ENCODE measurements around the gene NTN4. TPM values are rescaled to one million over a fixed set of nuclear protein-coding genes. Genes with fewer than 3 reads are reported as not detected.
A peak's percentile ranks its signal among the peaks of the same experiment; 100 is the strongest.

The NTN4 gene
- 76.7 and 81.3 TPM in 2 replicates for total RNA-seq

DNA sequence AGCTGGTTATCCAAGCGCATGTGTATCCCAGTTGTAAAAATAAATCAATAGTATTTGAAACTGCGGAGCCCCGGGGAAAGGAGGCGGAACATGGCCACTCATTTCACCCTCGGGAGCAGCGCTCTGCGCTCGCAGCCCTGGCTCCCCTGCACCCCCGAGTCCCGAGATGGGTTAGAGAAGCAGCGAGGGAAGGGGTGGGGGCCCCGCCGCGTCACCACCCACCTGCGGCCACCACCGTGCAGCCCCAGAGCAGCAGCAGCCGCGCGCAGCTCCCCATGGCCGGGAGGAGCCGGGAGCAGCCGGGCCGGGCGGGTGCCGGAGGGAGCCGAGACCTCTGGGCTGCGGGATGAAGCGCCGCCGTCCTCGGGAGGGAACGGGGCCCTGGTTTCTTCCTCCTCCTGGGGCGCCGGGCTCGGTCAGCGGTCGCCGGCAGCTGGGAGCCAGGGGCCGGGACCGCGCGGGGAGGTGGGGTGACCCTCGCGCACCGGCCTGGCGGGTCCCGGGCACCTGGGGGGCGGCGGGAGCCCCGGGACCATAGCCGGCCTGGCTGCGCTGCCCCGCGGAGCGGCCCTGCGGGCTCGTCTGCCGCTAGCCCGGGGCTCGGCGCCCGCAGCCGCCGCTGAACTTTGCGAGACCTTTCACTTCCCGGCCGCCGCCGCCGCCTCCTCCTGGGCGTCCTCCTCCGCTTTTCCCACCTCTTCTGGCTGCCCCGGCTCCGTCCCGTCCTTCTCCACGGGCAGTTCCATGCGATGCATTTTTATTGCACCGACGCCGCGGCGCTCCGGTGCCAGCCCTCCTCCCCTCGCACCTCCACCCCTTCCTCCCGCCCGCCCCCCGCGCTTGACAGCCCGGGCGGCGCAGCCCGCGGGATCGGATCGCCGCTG is at the start of gene NTN4:
NTN4 (minus strand) TSS at position 732 of the 884 bp plus-strand sequence; CDS start at position 277, 455 bp downstream.
- H3K4me3 ChIP-seq (ENCODE audit: low read depth, low read length), result peak within 1 kb of the TSS; percentile 85
- TF ChIP-seq, protein P1, sequence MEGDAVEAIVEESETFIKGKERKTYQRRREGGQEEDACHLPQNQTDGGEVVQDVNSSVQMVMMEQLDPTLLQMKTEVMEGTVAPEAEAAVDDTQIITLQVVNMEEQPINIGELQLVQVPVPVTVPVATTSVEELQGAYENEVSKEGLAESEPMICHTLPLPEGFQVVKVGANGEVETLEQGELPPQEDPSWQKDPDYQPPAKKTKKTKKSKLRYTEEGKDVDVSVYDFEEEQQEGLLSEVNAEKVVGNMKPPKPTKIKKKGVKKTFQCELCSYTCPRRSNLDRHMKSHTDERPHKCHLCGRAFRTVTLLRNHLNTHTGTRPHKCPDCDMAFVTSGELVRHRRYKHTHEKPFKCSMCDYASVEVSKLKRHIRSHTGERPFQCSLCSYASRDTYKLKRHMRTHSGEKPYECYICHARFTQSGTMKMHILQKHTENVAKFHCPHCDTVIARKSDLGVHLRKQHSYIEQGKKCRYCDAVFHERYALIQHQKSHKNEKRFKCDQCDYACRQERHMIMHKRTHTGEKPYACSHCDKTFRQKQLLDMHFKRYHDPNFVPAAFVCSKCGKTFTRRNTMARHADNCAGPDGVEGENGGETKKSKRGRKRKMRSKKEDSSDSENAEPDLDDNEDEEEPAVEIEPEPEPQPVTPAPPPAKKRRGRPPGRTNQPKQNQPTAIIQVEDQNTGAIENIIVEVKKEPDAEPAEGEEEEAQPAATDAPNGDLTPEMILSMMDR (IDR thresholded peaks at IDR 0.05; ENCODE audit: insufficient read depth, low read length, poor library complexity, severe bottlenecking), result no peak
- peaks cover 4% of the 10 kb centered on the region for H3K36me3 ChIP-seq (ENCODE audit: control insufficient read depth, insufficient read depth, low read length)
- H3K27me3 ChIP-seq (ENCODE audit: control insufficient read depth, insufficient read depth, low read length), result no peaks in the 10 kb centered on the region
- DNase-seq (ENCODE audit: low read depth), result no peak

DNA sequence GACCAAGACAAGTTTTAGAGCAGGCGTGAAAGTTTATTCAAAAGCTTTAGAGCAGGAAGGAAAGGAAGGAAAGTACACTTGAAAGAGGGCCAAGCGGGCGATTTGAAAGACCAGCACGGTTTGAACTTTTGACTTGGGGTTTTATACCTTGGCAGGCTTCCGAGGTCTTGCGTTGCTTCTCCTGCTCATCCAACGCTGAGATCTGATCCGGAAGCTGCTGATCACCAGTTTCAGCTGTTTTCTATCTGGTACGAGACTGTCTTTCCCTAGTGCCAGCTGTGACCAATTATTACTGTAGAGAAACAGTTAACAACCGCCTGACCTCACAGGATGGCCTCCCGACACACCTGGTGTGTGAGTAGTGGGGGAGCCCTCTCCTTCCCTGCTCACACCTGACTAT is 47.6 kb upstream of the NTN4 start:
- Histone ChIP-seq H3K4me3 (ENCODE audit: low read depth, low read length) (no peak overlapping the region), H3K27me3 (ENCODE audit: control insufficient read depth, insufficient read depth, low read length) (peaks cover 2% of the 10 kb centered on the region), H3K36me3 (ENCODE audit: control insufficient read depth, insufficient read depth, low read length) (no peaks in the 10 kb centered on the region)
- DNase-seq (ENCODE audit: low read depth), result no peak
- TF ChIP-seq, protein P1 (IDR thresholded peaks at IDR 0.05; ENCODE audit: insufficient read depth, low read length, poor library complexity, severe bottlenecking), result no peak

DNA sequence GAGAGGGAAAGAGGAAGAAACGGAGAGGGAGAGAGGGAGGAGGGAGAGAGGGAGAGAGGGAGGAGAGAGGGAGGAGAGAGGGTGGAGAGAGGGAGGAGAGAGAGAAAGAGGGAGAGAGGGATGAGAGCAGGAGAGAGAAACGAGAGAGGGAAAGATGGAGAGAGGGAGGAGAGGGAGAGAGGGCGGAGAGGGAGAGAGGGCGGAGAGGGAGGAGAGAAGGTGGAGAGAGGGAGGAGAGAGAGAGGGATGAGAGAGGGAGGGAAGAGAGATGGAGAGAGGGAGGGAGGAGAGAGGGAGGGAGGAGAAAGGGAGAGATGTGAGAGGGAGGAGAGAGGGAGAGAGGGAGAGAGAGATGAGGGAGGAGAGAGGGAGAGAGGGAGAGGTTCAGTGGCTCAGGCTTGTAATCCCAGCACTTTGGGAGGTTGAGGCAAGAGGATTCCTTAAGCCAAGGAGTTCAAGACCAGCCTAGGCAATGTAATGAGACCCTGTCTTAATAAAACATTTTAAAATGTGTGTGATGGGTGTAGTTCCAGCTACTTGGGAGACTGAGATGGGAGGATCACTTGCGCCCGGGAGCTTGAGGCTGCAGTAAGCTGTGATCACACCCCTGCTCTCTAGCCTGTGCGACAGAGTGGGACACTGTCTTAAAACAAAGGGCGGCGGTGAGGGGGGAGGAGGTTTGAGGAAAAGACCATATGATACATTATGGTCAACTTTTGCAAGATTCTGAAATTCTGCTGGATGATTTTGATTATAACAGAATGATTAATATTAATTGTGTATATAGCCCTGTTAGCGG is 46.9 kb upstream of the NTN4 start:
- no peak for DNase-seq (ENCODE audit: low read depth)
- H3K27me3 ChIP-seq (ENCODE audit: control insufficient read depth, insufficient read depth, low read length), result peaks cover 2% of the 10 kb centered on the region
- H3K36me3 ChIP-seq (ENCODE audit: control insufficient read depth, insufficient read depth, low read length), result no peaks in the 10 kb centered on the region
- no peak overlapping the region for H3K4me3 ChIP-seq (ENCODE audit: low read depth, low read length)
- TF ChIP-seq, protein P1 (IDR thresholded peaks at IDR 0.05; ENCODE audit: insufficient read depth, low read length, poor library complexity, severe bottlenecking), result no peak

DNA sequence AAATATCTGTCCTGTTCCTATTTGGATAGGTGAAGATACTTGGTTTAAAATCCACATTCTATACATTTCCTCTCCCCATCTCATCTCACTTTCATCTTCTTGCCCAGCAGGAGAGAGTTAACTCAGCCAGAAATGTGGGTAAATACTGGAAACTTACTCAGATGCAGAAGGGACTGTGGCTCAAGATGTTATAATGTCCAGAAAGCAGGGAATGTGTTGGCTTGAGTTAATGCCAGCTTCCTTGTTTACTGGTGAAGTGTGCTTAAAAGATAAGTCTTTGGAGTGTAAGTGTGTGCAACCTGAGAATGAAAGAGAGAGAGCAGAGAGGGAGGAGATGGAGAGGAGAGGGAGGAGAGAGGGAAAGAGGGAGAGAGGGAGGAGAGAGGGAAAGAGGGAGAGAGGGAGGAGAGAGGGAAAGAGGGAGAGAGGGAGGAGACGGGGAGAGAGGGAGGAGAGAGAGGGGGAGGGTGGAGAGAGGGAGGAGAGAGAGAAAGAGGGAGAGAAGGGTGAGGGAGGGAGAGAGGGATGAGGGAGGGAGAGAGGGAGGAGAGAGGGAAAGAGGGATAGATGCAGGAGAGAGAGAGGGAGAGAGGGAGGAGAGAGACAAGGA is 46.2 kb upstream of the NTN4 start:
- no peaks in the 10 kb centered on the region for H3K36me3 ChIP-seq (ENCODE audit: control insufficient read depth, insufficient read depth, low read length)
- H3K27me3 ChIP-seq (ENCODE audit: control insufficient read depth, insufficient read depth, low read length), result peaks cover 2% of the 10 kb centered on the region
- no peak overlapping the region for H3K4me3 ChIP-seq (ENCODE audit: low read depth, low read length)
- TF ChIP-seq, protein P1 (IDR thresholded peaks at IDR 0.05; ENCODE audit: insufficient read depth, low read length, poor library complexity, severe bottlenecking), result no peak
- no peak for DNase-seq (ENCODE audit: low read depth)

DNA sequence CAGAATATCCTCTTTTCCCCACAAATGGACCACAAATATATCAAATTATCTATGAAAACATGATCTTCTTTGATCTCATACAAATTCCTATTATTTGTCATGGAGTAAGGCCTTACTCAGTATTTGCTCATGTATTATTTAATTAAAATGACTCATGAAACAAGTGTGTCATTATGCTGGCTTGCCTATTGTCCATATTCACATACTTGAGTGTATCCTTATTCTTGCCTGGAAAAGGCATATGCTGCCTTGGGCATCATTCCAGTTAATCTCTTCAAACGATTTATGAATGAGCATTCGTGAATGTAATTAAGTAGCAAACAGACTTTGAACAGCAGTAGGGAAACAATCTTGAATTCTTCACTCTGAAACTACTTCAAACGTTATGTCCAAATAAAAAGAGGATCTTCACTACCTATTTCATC is 45.6 kb upstream of the NTN4 start:
- no peak for DNase-seq (ENCODE audit: low read depth)
- TF ChIP-seq, protein P1 (IDR thresholded peaks at IDR 0.05; ENCODE audit: insufficient read depth, low read length, poor library complexity, severe bottlenecking), result no peak
- peaks cover 2% of the 10 kb centered on the region for H3K27me3 ChIP-seq (ENCODE audit: control insufficient read depth, insufficient read depth, low read length)
- H3K4me3 ChIP-seq (ENCODE audit: low read depth, low read length), result no peak overlapping the region
- H3K36me3 ChIP-seq (ENCODE audit: control insufficient read depth, insufficient read depth, low read length), result no peaks in the 10 kb centered on the region
